Erythroblast (primary cell): ENCODE data around the gene SPPL2A.

Experiments used
- GATA1 ChIP-seq: IDR thresholded peaks from 2 replicates; pipeline ENCODE4 v1.6.1; 2011; ENCODE audit warnings: low read depth, mild to moderate bottlenecking, control low read depth, low read length, moderate library complexity
- POLR2A ChIP-seq: IDR thresholded peaks from 2 replicates; pipeline ENCODE4 v1.6.1; 2011; ENCODE audit warnings: mild to moderate bottlenecking, low read length

DNA sequence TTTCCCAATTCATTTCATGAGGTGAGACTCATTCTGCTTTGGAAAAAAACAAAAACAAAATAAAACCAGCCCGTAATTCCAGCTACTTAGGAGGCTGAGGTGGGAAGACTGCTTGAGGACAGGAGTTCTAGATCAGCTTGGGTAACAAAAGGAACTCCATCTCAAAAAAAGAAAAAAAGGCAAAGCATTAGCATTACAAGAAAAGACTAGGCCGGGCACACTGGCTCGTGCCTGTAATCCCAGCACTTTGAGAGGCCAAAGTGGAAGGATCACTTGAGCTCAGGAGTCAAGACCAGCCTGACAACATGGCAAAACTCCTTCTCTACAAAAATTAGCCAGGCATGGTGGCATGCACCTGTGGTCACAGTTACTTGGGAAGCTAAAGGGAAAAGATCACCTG lies 112.8 kb downstream of the SPPL2A start:
- TF ChIP-seq POLR2A (no peak), GATA1 (no peak)
